Cardiac fibroblast (primary cell): Measurements from ENCODE around the gene NOTCH2.

Source experiments
- DNase-seq, 2 donors: peaks; one replicate each; pipeline versions ENCODE4 v3.0.0 to v3.0.0-alpha.2; 2010; ENCODE audit warnings: low read depth in 2 of 2
- H3K4me3 ChIP-seq, 2 donors: replicated peaks in 1 of 2; 1 replicate in 1 of 2; 2 replicates in 1 of 2; pipeline ENCODE4 v1.5.1; 2011; ENCODE audit warnings: low read depth in 2 of 2, low read length in 2 of 2, mild to moderate bottlenecking in 2 of 2, moderate library complexity in 1 of 2
- TF ChIP-seq, protein P1 (sequence below): IDR thresholded peaks from one replicate; pipeline ENCODE4 v1.5.1; 2011; ENCODE audit warnings: low read depth, mild to moderate bottlenecking, low read length, inconsistent platforms

The NOTCH2 gene

DNA sequence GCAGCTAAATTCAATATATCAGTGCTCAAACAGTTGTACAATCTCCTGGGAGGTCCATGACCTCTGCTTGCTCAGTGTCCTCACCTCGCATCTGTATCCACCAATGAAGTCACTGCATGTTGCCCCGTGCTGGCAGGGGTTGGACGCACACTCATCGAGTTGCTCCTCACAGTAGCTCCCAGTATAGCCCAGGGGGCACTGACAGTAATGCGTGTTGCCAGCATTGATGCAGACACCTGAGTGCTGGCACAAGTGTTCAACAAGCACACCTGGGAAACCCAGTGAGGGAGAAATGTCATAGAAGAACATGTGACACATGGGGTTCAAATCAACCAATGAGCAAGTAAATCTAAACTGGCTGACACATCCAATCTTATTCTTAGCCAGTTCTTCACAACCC lies 132.3 kb downstream of the NOTCH2 start:
- no peak overlapping the region for H3K4me3 ChIP-seq
- DNase-seq, result no peak
- TF ChIP-seq, protein P1, sequence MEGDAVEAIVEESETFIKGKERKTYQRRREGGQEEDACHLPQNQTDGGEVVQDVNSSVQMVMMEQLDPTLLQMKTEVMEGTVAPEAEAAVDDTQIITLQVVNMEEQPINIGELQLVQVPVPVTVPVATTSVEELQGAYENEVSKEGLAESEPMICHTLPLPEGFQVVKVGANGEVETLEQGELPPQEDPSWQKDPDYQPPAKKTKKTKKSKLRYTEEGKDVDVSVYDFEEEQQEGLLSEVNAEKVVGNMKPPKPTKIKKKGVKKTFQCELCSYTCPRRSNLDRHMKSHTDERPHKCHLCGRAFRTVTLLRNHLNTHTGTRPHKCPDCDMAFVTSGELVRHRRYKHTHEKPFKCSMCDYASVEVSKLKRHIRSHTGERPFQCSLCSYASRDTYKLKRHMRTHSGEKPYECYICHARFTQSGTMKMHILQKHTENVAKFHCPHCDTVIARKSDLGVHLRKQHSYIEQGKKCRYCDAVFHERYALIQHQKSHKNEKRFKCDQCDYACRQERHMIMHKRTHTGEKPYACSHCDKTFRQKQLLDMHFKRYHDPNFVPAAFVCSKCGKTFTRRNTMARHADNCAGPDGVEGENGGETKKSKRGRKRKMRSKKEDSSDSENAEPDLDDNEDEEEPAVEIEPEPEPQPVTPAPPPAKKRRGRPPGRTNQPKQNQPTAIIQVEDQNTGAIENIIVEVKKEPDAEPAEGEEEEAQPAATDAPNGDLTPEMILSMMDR, result no peak

DNA sequence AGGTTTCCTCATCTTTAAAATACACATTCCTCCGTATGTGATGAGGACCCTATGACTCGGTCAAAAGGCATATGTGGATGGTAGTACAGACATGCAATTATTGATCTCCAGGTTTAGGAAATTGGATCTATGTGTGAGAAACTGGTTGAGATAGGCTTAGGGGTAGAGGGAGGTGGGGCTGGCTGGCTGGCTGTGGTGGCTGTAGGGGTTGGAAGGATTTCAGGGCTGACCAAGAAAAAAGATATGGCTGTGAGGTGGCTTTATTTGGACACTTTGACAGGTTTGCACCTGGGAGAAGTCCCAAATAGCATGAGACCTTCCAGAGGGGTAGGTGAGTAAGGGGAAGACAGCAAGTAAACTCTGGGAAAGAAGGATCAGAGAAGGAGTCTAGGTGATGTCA lies 133.5 kb downstream of the NOTCH2 start:
- no peak for DNase-seq
- H3K4me3 ChIP-seq, result no peak overlapping the region
- TF ChIP-seq, protein P1, result no peak

DNA sequence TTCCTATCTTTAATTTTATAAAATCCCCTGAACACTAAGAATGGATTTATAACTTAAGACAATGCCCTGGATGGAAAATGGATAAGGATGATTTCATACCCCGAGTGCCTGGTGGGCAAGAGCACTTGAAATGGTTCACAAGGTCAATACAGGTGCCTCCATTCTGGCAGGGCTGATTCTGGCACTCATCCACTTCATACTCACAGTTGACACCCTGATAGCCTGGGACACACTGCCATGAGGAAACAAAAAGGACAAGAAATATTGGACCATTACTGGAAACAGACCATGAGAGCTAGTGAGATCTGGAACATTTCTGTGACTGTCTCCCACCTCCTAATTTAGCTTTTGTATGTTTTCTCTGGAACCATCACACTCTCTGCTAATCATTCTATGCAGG lies 134.1 kb downstream of the NOTCH2 start:
- DNase-seq, result no peak
- H3K4me3 ChIP-seq, result no peak overlapping the region
- TF ChIP-seq, protein P1, result no peak

DNA sequence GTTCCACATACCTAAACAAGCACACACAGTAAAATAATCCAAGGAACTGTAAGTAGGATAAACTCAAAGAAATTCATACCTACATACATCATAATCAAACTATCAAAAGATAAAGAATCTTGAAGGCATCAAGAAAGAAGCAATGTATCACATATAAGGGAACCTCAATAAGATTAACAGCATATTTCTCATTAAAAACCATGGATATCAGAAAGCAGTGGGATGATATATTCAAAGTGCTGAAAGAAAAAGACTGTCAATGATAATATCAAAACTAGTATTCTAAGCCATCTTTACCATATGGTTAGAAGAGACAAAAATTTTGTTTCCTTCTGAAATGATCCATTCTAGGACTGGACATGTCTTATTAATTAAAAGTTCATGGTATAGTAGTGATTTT lies 136.1 kb downstream of the NOTCH2 start:
- TF ChIP-seq, protein P1, result no peak
- DNase-seq, result no peak
- H3K4me3 ChIP-seq, result no peak overlapping the region

DNA sequence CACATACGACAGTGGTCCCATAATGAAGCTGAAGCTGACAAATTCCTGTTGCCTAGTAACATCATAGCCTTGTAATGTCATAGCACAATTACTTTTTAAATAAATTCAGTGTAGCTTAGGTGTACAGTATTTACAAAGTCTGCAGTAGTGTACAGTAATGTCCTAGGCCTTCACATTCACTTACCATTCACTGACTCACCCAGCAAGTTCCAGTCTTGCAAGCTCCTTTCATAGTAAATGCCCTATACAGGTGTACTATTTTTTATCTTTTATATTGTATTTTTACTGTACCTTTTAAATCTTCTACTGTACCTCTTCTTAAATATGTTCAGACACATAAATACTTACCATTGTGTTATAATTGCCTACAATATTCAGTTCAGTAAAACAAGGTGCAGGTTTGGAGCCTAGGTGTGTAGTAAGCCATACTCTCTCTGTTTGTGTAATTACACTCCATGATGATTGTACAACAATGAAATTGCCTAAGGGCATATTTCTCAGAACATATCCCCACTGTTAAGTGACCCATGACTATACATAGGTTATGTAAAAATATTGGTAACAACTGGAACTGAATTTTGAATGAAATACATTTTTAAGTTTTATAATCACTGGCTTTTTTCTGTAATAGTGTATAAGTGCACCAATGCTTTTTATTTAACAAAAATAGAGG lies 139.7 kb downstream of the NOTCH2 start:
- H3K4me3 ChIP-seq, result no peak overlapping the region
- TF ChIP-seq, protein P1, result no peak
- no peak for DNase-seq

DNA sequence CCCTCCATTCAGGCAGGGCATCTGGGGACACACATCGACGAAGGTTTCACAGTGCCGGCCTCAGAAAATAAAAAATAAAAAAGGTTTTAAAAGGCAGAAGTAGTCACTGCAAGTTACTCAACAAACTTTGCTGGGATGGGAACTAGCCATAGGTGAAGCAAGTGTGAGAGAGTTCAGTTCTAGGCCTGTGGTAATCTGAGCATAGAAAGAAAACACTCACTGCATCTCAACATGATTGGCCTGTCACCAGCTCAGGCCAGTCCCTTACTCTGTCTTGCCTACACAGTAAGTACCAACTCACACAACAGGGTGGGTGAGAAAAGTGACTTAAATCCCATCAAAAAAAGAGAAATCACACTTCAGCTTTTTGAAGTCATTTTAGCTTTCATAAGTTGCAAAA lies 142.9 kb downstream of the NOTCH2 start:
- TF ChIP-seq, protein P1, result no peak
- DNase-seq, result no peak
- H3K4me3 ChIP-seq, result no peak overlapping the region
